GM23248 (cell line): Measurements from ENCODE around the gene TSR2. TPM values are rescaled to one million over a fixed set of nuclear protein-coding genes. Genes with fewer than 3 reads are reported as not detected.
"Not testable (repeated sequence)": the region's sequence is repeated elsewhere in the genome, so short reads cannot be mapped to it uniquely, and the experiment has no call there.

ENCODE experiments used
- DNase-seq: peaks from one replicate; pipeline ENCODE4 v3.0.0-alpha.2; 2015
- H2AFZ ChIP-seq: fragments of 200-600 bp; sonication (generic); 2 replicates; pipeline ENCODE4 v1.6.1; 2016; ENCODE audit warnings: antibody characterized with exemption
- H3F3A ChIP-seq: fragments of 200-600 bp; sonication (generic); 2 replicates; pipeline ENCODE4 v1.6.1; 2016; ENCODE audit warnings: mild to moderate bottlenecking, antibody characterized with exemption, mixed run types; ENCODE audit not compliant: insufficient read depth
- H3K27ac ChIP-seq: fragments of 200-600 bp; sonication (generic); 2 replicates; pipeline ENCODE4 v1.5.1; 2016; ENCODE audit warnings: mild to moderate bottlenecking
- H3K27me3 ChIP-seq: fragments of 200-600 bp; sonication (generic); replicated peaks from 2 replicates; pipeline ENCODE4 v1.6.1; 2016; ENCODE audit warnings: mild to moderate bottlenecking; ENCODE audit not compliant: insufficient read depth
- H3K36me3 ChIP-seq: fragments of 200-600 bp; sonication (generic); 2 replicates; pipeline ENCODE4 v1.6.1; 2016; ENCODE audit warnings: low read depth, mild to moderate bottlenecking
- H3K4me1 ChIP-seq: fragments of 200-600 bp; sonication (generic); 2 replicates; pipeline ENCODE4 v1.6.1; 2016; ENCODE audit warnings: mild to moderate bottlenecking; ENCODE audit not compliant: insufficient read depth
- H3K4me2 ChIP-seq: fragments of 200-600 bp; sonication (generic); one replicate; pipeline ENCODE4 v1.6.1; 2016; ENCODE audit warnings: mild to moderate bottlenecking; ENCODE audit not compliant: unreplicated experiment
- H3K4me3 ChIP-seq: fragments of 200-600 bp; sonication (generic); 2 replicates; pipeline ENCODE4 v1.5.1; 2016; ENCODE audit warnings: mild to moderate bottlenecking
- H3K79me2 ChIP-seq: fragments of 200-600 bp; sonication (generic); 2 replicates; pipeline ENCODE4 v1.6.1; 2016; ENCODE audit warnings: mild to moderate bottlenecking; ENCODE audit not compliant: insufficient read depth
- H3K9ac ChIP-seq: fragments of 200-600 bp; sonication (generic); 2 replicates; pipeline ENCODE4 v1.6.1; 2016; ENCODE audit warnings: mild to moderate bottlenecking
- H3K9me2 ChIP-seq: fragments of 200-600 bp; sonication (generic); 2 replicates; pipeline ENCODE4 v1.6.1; 2016; ENCODE audit warnings: mixed run types, mild to moderate bottlenecking, moderate library complexity; ENCODE audit not compliant: insufficient read depth
- H3K9me3 ChIP-seq: fragments of 200-600 bp; sonication (generic); one replicate; pipeline ENCODE4 v1.6.1; 2017; ENCODE audit warnings: low read depth
- H4K20me1 ChIP-seq: fragments of 200-600 bp; sonication (generic); 2 replicates; pipeline ENCODE4 v1.6.0; 2016; ENCODE audit not compliant: insufficient read depth
- EZH2 ChIP-seq: fragments of 200-600 bp; sonication (generic); IDR thresholded peaks from 2 replicates; pipeline ENCODE4 v1.6.1; 2018; ENCODE audit warnings: antibody characterized with exemption, mild to moderate bottlenecking; ENCODE audit not compliant: insufficient read depth, poor library complexity, severe bottlenecking
- EZH2phosphoT487 ChIP-seq: fragments of 200-600 bp; sonication (generic); IDR thresholded peaks from 2 replicates; pipeline ENCODE4 v1.6.1; 2018; ENCODE audit warnings: antibody characterized with exemption, moderate library complexity, mild to moderate bottlenecking, low read depth; ENCODE audit not compliant: insufficient read depth
- WGBS, 2 experiments: methylation state at CpG; one replicate each; pipeline ENCODE4 v1.1.6; 2015 to 2017; ENCODE audit warnings: low lambda C conversion rate in 2 of 2, low coverage in 1 of 2; ENCODE audit errors: missing lambda C conversion rate in 2 of 2; 5-methylcytosine and 5-hydroxymethylcytosine counted together
- in situ Hi-C: fragments of 300-500 bp; cut with MboI; formaldehyde crosslinking; loops from 2 replicates; pipeline ENCODE4 v1.15.0; 2020
- polyA plus RNA-seq: library from polyadenylated mRNA; unstranded; fragments of >200 nt; fragmentation: Nextera tagmentation; extraction: Ambion mirVana; gene quantifications from 2 replicates; pipeline ENCODE4 v1.2.1, GENCODE V29; 2016
- total RNA-seq: library from RNA; depleted of rRNA; stranded (reverse); fragments of >200 nt; shearing (Covaris generic); gene quantifications from 2 replicates; pipeline ENCODE4 v1.2.3, GENCODE V29; 2014; rRNA removed

TSR2 gene
- total and polyA plus RNA-seq, 2 experiments from 2014 or later: 19.6 to 42.4 TPM

- Histone ChIP-seq H3F3A (no peaks in the 10 kb centered on the region), H3K9ac (no peak overlapping the region), H3K27ac (no peak overlapping the region), H3K9me3 (no peaks in the 10 kb centered on the region), H3K4me2 (no peak overlapping the region), H3K79me2 (peaks cover 73% of the 10 kb centered on the region), H2AFZ (no peak overlapping the region), H3K27me3 (no peaks in the 10 kb centered on the region), H3K9me2 (no peaks in the 10 kb centered on the region), H4K20me1 (no peaks in the 10 kb centered on the region), H3K4me1 (peaks cover 28% of the 10 kb centered on the region), H3K36me3 (no peaks in the 10 kb centered on the region), H3K4me3 (no peak overlapping the region)
- DNase-seq: peak; percentile 41
- in situ Hi-C loops: no loop called here
- TF ChIP-seq EZH2 (no peak), EZH2phosphoT487 (no peak)
- WGBS, 2 experiments: 24 to 33% methylated on average over 3 of the region's 3 CpGs
These were observed 44.5 kb downstream of the TSR2 start for GRCh38 chrX:54484666-54485065.

- H3K9me2 ChIP-seq, DNase-seq, H2AFZ ChIP-seq, H4K20me1 ChIP-seq, H3K27me3 ChIP-seq, H3K36me3 ChIP-seq, in situ Hi-C loops, H3K4me2 ChIP-seq, H3K9ac ChIP-seq, H3K4me3 ChIP-seq, H3K9me3 ChIP-seq, H3K27ac ChIP-seq: not testable (repeated sequence)
- Histone ChIP-seq H3K4me1 (peaks cover 25% of the 10 kb centered on the region), H3F3A (peaks cover 15% of the 10 kb centered on the region; the same call in 1 of the 2 replicates), H3K79me2 (peaks cover 89% of the 10 kb centered on the region)
- WGBS, 2 experiments: 91 to 96% methylated on average over 5 of the region's 5 CpGs
These were observed 49.6 kb downstream of the TSR2 start for GRCh38 chrX:54489819-54490218.

GRCh38 chrX:54492340-54492739 is 52.1 kb downstream of the TSR2 start:
- Histone ChIP-seq H3K27me3 (no peaks in the 10 kb centered on the region), H2AFZ (peak overlapping the region; percentile 57; the same call in 1 of the 2 replicates), H3K4me1 (peaks cover 29% of the 10 kb centered on the region), H3K4me3 (peak overlapping the region; percentile 53), H4K20me1 (no peaks in the 10 kb centered on the region), H3K79me2 (peaks cover 68% of the 10 kb centered on the region), H3K9me2 (no peaks in the 10 kb centered on the region), H3K36me3 (no peaks in the 10 kb centered on the region), H3K9ac (peak overlapping the region; percentile 89), H3K4me2 (peak overlapping the region; percentile 93), H3F3A (peaks cover 15% of the 10 kb centered on the region; the same call in 1 of the 2 replicates), H3K27ac (peak overlapping the region; percentile 89), H3K9me3 (no peaks in the 10 kb centered on the region)
- TF ChIP-seq EZH2phosphoT487 (no peak), EZH2 (no peak)
- WGBS, 2 experiments: 0% methylated on average over 5 to 6 of the region's 6 CpGs
- peak; percentile 87 for DNase-seq
- in situ Hi-C loops: no loop called here

GRCh38 chrX:54494166-54494988 is 54.2 kb downstream of the TSR2 start:
- Histone ChIP-seq H3K4me3 (peak overlapping the region; percentile 83), H3K27me3 (no peaks in the 10 kb centered on the region), H3K36me3 (no peaks in the 10 kb centered on the region), H3K4me1 (peaks cover 29% of the 10 kb centered on the region), H4K20me1 (no peaks in the 10 kb centered on the region), H3K4me2 (peak overlapping the region; percentile 93), H2AFZ (peak overlapping the region; percentile 81), H3F3A (peaks cover 15% of the 10 kb centered on the region; the same call in 1 of the 2 replicates), H3K27ac (peak overlapping the region; percentile 89), H3K9me3 (no peaks in the 10 kb centered on the region), H3K9ac (peak overlapping the region; percentile 89), H3K9me2 (no peaks in the 10 kb centered on the region), H3K79me2 (peaks cover 51% of the 10 kb centered on the region)
- 2 to 4% methylated on average over 6 to 10 of the region's 10 CpGs for WGBS, 2 experiments
- in situ Hi-C loops: no loop called here
- TF ChIP-seq EZH2phosphoT487 (no peak), EZH2 (no peak)
- peak; percentile 41 for DNase-seq

Other genes with a start within 250 kb of the TSR2 start
- 0.43 and 0.63 TPM in 2 replicates for gene WNK3, start 82.4 kb upstream of the TSR2 start, total RNA-seq
- gene WNK3, start 82.4 kb upstream of the TSR2 start, polyA plus RNA-seq: 0.29 and 0.39 TPM in 2 replicates
- 8.6 and 9.1 TPM in 2 replicates for gene FGD1, start 55.8 kb downstream of the TSR2 start, total RNA-seq
- 5.4 and 6.0 TPM in 2 replicates for gene FGD1, start 55.8 kb downstream of the TSR2 start, polyA plus RNA-seq
- gene GNL3L, start 89.8 kb downstream of the TSR2 start, total RNA-seq: 24.3 and 30.3 TPM in 2 replicates
- gene GNL3L, start 89.8 kb downstream of the TSR2 start, polyA plus RNA-seq: 9.2 and 10.9 TPM in 2 replicates